ENCODE data around the gene TAF1B.
A peak's percentile ranks its signal among the peaks of the same experiment; 100 is the strongest.
"Not testable (repeated sequence)": the region's sequence is repeated elsewhere in the genome, so short reads cannot be mapped to it uniquely, and the experiment has no call there.

Gene TAF1B

DNA sequence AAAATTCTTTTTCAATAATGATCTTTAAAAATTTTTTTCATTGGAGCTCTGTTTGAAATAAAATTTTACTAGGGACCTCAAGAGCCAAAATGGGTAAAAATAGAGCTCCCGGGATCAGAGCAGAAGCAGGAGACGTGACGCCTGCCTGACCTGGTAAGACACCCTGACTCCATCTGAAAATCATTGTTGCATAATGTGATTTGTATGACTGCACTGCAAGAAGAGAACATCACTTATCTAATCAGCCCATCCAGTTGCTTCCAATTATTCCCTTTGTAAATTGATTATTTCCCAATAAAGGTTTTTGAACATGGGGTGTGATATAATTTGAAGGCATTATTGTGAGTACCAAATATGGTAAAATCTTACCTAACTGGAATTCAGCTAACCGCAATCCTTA lies 17.1 kb upstream of the TAF1B start:
- no peaks in the 10 kb centered on the region for H4K20me1 ChIP-seq
- TF ChIP-seq Cebpa-rat (IDR thresholded peaks at IDR 0.05), result no peak
- no peaks in the 10 kb centered on the region for H3K4me1 ChIP-seq
- no peak overlapping the region for H3K27ac ChIP-seq
- H3K4me3 ChIP-seq, result no peak overlapping the region
- no peaks in the 10 kb centered on the region for H3K9me3 ChIP-seq
- H3K9ac ChIP-seq, result no peak overlapping the region
- no peaks in the 10 kb centered on the region for H3K36me3 ChIP-seq
- no peaks in the 10 kb centered on the region for H3K27me3 ChIP-seq
- H3K4me2 ChIP-seq, result no peak overlapping the region

DNA sequence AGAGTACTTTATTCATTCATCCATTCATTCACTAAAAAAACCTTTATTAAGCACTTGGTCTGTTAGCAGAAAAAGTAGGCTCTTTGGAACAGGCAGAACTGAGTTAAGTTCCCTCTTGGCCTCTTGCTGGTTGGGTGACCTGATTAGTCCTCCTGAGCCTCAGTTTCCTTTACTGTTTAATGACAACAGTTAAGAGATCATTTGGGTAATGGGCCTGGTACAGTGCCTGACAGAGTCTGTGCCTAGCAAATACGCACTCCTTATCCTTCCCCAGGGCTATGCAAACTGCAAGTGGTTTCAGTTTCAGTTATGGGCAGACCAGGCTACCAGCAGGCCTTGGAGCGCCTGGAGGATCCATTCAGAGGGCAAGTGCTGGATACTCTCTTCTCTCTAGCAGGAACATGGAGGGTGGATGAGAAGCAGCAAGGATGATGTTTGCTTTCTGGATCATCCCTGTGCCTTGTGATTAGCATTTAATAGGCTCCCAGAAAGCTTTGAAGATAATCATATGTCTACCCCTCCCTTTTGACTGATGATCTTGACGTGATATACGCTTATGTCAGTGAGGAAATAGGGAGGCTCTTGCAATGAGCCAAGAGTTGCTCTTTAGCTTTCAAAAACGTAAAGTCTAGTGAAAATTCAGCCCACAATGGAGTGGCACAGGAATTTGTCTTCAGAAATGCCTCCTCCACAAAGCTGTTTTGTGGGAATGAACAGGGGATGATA lies 12.4 kb upstream of the TAF1B start:
- Histone ChIP-seq H3K27ac (no peak overlapping the region), H3K4me3 (no peak overlapping the region), H4K20me1 (no peaks in the 10 kb centered on the region), H3K36me3 (no peaks in the 10 kb centered on the region), H3K9ac (no peak overlapping the region), H3K4me2 (no peak overlapping the region), H3K27me3 (no peaks in the 10 kb centered on the region), H3K4me1 (no peaks in the 10 kb centered on the region), H3K9me3 (no peaks in the 10 kb centered on the region)
- TF ChIP-seq Cebpa-rat (IDR thresholded peaks at IDR 0.05), result no peak

- Histone ChIP-seq H3K36me3 (no peaks in the 10 kb centered on the region), H3K4me2 (no peak overlapping the region), H3K27me3 (no peaks in the 10 kb centered on the region), H3K9ac (no peak overlapping the region), H3K4me1 (no peaks in the 10 kb centered on the region), H3K27ac (no peak overlapping the region), H4K20me1 (no peaks in the 10 kb centered on the region), H3K9me3 (no peaks in the 10 kb centered on the region), H3K4me3 (no peak overlapping the region)
- TF ChIP-seq Cebpa-rat (IDR thresholded peaks at IDR 0.05), result no peak
These were observed 11.6 kb upstream of the TAF1B start for GRCh38 chr2:9831670-9832069.

DNA sequence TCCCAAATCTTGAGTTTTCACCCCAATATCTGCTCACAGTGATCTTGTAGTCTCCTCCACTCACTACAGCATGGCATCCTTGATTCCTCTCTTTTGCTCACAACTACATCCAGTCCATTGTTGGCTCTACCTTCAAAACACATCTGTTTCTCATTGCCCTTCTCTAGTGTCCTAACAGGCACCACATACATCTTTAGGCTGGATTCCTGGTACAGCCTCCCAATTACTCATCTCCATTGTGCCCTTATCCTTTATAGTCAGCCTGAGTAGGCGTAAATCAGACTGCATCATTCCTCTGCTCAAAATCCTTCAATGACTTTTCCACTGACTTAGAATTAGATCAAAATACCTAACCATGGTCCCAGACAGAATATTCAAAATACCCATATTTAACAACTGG lies 10.7 kb upstream of the TAF1B start:
- Histone ChIP-seq H3K36me3 (no peaks in the 10 kb centered on the region), H3K9ac (no peak overlapping the region), H3K27me3 (no peaks in the 10 kb centered on the region), H3K27ac (no peak overlapping the region), H3K4me3 (no peak overlapping the region), H3K9me3 (no peaks in the 10 kb centered on the region), H4K20me1 (no peaks in the 10 kb centered on the region), H3K4me2 (no peak overlapping the region), H3K4me1 (no peaks in the 10 kb centered on the region)
- no peak for TF ChIP-seq Cebpa-rat (IDR thresholded peaks at IDR 0.05)

GRCh38 chr2:9835068-9835467 lies 8.2 kb upstream of the TAF1B start:
- not testable (repeated sequence) for H3K27ac ChIP-seq, H3K27me3 ChIP-seq, H3K4me3 ChIP-seq, H3K9ac ChIP-seq, H3K4me2 ChIP-seq, H3K4me1 ChIP-seq, H4K20me1 ChIP-seq, H3K36me3 ChIP-seq, H3K9me3 ChIP-seq

GRCh38 chr2:9836074-9836473 lies 7.2 kb upstream of the TAF1B start:
- Histone ChIP-seq H3K9ac (no peak overlapping the region), H3K9me3 (no peaks in the 10 kb centered on the region), H3K27me3 (no peaks in the 10 kb centered on the region), H4K20me1 (no peaks in the 10 kb centered on the region), H3K36me3 (no peaks in the 10 kb centered on the region), H3K4me2 (no peak overlapping the region), H3K4me1 (no peaks in the 10 kb centered on the region), H3K27ac (no peak overlapping the region), H3K4me3 (no peak overlapping the region)
- no peak for TF ChIP-seq Cebpa-rat (IDR thresholded peaks at IDR 0.05)

DNA sequence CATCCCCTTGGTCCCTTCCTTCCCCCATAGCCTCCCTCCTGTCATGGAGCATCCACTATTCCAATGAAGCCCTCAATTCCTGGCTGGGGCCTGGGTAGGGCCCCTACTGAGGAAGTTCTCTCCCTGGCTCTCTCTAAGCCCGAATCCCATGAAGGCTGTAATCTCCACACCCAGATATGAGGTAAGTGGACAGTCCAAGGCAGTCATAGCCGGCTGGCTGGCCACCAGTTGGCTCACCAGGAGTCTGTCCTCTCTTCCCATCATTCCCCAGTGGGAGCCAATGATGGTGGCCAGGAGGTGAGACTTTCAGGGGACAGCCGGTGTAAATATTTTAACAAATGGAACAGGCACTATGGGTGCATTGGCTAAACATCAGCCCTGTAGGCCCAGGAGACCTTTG lies 6.8 kb upstream of the TAF1B start:
- H3K4me2 ChIP-seq, result no peak overlapping the region
- TF ChIP-seq Cebpa-rat (IDR thresholded peaks at IDR 0.05), result no peak
- H3K27ac ChIP-seq, result no peak overlapping the region
- no peaks in the 10 kb centered on the region for H3K27me3 ChIP-seq
- no peaks in the 10 kb centered on the region for H3K9me3 ChIP-seq
- no peaks in the 10 kb centered on the region for H3K36me3 ChIP-seq
- no peak overlapping the region for H3K9ac ChIP-seq
- H4K20me1 ChIP-seq, result no peaks in the 10 kb centered on the region
- no peaks in the 10 kb centered on the region for H3K4me1 ChIP-seq
- H3K4me3 ChIP-seq, result no peak overlapping the region

DNA sequence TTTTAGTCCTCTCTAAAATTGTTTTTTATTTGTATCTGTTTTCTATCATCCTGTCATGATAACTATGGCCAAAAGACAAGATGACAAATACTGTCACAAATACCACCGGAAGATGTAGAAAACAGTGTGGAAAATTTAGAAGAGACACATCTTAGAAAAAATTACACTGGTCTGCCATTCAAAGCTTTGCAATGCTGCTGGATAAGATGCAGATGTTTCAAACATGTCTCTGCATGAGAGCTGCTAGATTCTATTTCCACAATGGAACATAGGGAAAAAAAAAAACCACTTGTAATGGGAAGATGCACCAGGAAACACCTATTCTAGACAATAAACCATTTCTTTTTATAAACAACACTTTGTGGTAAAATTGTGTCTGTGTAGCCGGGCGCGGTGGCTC lies 5.8 kb upstream of the TAF1B start:
- Histone ChIP-seq H3K9me3 (no peaks in the 10 kb centered on the region), H3K27me3 (no peaks in the 10 kb centered on the region), H4K20me1 (no peaks in the 10 kb centered on the region), H3K27ac (no peak overlapping the region), H3K4me3 (no peak overlapping the region), H3K36me3 (no peaks in the 10 kb centered on the region), H3K9ac (no peak overlapping the region), H3K4me1 (no peaks in the 10 kb centered on the region), H3K4me2 (no peak overlapping the region)
- TF ChIP-seq Cebpa-rat (IDR thresholded peaks at IDR 0.05), result no peak

GRCh38 chr2:9838391-9838790 lies 4.9 kb upstream of the TAF1B start:
- TF ChIP-seq Cebpa-rat (IDR thresholded peaks at IDR 0.05), result no peak
- Histone ChIP-seq H3K27ac (no peak overlapping the region), H3K9me3 (no peaks in the 10 kb centered on the region), H3K9ac (no peak overlapping the region), H4K20me1 (no peaks in the 10 kb centered on the region), H3K27me3 (no peaks in the 10 kb centered on the region), H3K4me1 (no peaks in the 10 kb centered on the region), H3K4me2 (no peak overlapping the region), H3K4me3 (no peak overlapping the region), H3K36me3 (no peaks in the 10 kb centered on the region)

GRCh38 chr2:9842487-9843228 lies 616 bp upstream of the TAF1B start:
- H3K36me3 ChIP-seq, result peaks cover 24% of the 10 kb centered on the region
- H3K27me3 ChIP-seq, result no peaks in the 10 kb centered on the region
- peaks cover 28% of the 10 kb centered on the region for H3K4me1 ChIP-seq
- peak overlapping the region; percentile 82 for H3K4me2 ChIP-seq
- peak overlapping the region; percentile 81 for H3K9ac ChIP-seq
- TF ChIP-seq Cebpa-rat (IDR thresholded peaks at IDR 0.05), result no peak
- peak overlapping the region; percentile 74 for H3K4me3 ChIP-seq
- no peaks in the 10 kb centered on the region for H4K20me1 ChIP-seq
- H3K27ac ChIP-seq, result peak overlapping the region; percentile 77
- H3K9me3 ChIP-seq, result no peaks in the 10 kb centered on the region
